ENCODE results near the gene LPAR1. TPM values are rescaled to one million over a fixed set of nuclear protein-coding genes. Genes with fewer than 3 reads are reported as not detected.

Gene LPAR1
- total and polyA plus RNA-seq, 2 of the 8 experiments (the other 6 are each of a cell fraction or from before 2014, with no cell fraction given), result 3.4 to 5.1 TPM

DNA sequence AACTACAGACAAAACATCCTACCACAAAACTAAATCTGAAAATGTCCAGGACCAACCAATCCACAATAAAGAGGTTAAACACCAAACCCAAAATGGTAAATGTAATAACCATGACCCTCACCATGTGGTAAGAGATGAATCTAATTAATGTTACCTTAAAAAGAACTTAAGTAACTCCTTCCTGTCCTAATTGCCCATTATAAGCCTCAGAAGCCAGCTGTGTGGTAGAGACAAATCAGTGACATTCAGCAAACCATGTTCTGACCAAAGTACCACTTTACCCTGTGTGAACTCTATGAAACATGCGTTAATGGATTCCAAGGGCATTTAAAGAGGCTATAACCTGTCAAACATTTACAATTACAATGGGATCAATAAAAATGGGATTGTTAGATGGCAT, 25.0 kb downstream of the LPAR1 start:
- Histone ChIP-seq H4K20me1 (replicated peaks in 1 of 2; ENCODE audit: control insufficient read depth in 1 of 2, insufficient read depth in 2 of 2, low read length in 2 of 2) (no peaks in the 10 kb centered on the region), H4K91ac (replicated peaks; ENCODE audit: insufficient read length, low read length) (no peak overlapping the region), H4K8ac (ENCODE audit: extremely low read depth, insufficient read depth, low read length) (no peak overlapping the region), H3K56ac (replicated peaks; ENCODE audit: insufficient read length, low read depth, low read length) (no peak overlapping the region), H3K18ac (ENCODE audit: extremely low read depth, low read length) (no peak overlapping the region), H2AK5ac (ENCODE audit: low read depth, low read length) (no peak overlapping the region), H3K4me3 (ENCODE audit: extremely low read depth in 1 of 4, insufficient read depth in 2 of 4, low read depth in 3 of 4, low read length in 4 of 4) (no peak overlapping the region), H3K23me2 (ENCODE audit: low read depth, low read length) (no peaks in the 10 kb centered on the region), H3K27ac (ENCODE audit: low read depth, low read length) (no peak overlapping the region), H3K9ac (replicated peaks in 1 of 4; ENCODE audit: extremely low read depth in 1 of 4, low read depth in 3 of 4, low read length in 3 of 4) (no peak overlapping the region), H4K5ac (ENCODE audit: insufficient read length, low read depth, low read length) (no peak overlapping the region), H3K27me3 (replicated peaks in 1 of 4; ENCODE audit: control insufficient read depth in 3 of 4, extremely low read depth in 1 of 4, insufficient read depth in 3 of 4, low read length in 3 of 4) (no peaks in the 10 kb centered on the region), H2AFZ (ENCODE audit: low read length) (no peak overlapping the region), H2BK12ac (ENCODE audit: low read depth, low read length) (no peak overlapping the region), H3K79me1 (ENCODE audit: low read depth, low read length) (no peaks in the 10 kb centered on the region), H3K79me2 (ENCODE audit: control insufficient read depth in 1 of 2, insufficient read depth in 2 of 2, low read length in 2 of 2) (no peaks in the 10 kb centered on the region), H3K23ac (ENCODE audit: insufficient read length) (no peak overlapping the region), H3K4me2 (ENCODE audit: insufficient read depth in 1 of 2, low read depth in 2 of 2, low read length in 2 of 2) (no peak overlapping the region), H2BK15ac (ENCODE audit: low read length) (no peak overlapping the region), H3K4me1 (replicated peaks in 1 of 4; ENCODE audit: control insufficient read depth in 3 of 4, insufficient read depth in 4 of 4, low read length in 3 of 4) (no peaks in the 10 kb centered on the region), H2BK5ac (ENCODE audit: low read depth, low read length) (no peak overlapping the region), H3K14ac (ENCODE audit: insufficient read length) (no peak overlapping the region), H3K36me3 (ENCODE audit: control insufficient read depth in 2 of 4, insufficient read depth in 4 of 4, low read length in 3 of 4) (no peaks in the 10 kb centered on the region), H3K4ac (replicated peaks; ENCODE audit: insufficient read length, low read depth, low read length) (no peak overlapping the region), H2BK120ac (replicated peaks; ENCODE audit: low read depth, low read length) (no peak overlapping the region), H2BK20ac (ENCODE audit: low read length) (no peak overlapping the region), H3K9me3 (ENCODE audit: insufficient read depth in 2 of 2, low read depth in 1 of 2, low read length in 1 of 2) (no peaks in the 10 kb centered on the region)
- WGBS, 2 experiments (ENCODE audit: extremely low coverage in 1 of 2, insufficient coverage in 1 of 2, insufficient read length in 1 of 2, insufficient replicate concordance in 2 of 2, low coverage in 1 of 2, low lambda C conversion rate in 2 of 2, missing lambda C conversion rate in 1 of 2), result 88% methylated on average over 1 of the region's 1 CpG; no CpG with 5 or more reads in 1 of the 2 experiments
- POLR2A ChIA-PET (ENCODE audit: partially characterized antibody), result no interaction called here
- DNase-seq (ENCODE audit: low read depth in 1 of 2, low spot score in 2 of 2) (no peak), FAIRE-seq (no peak)
- TF ChIP-seq HDAC2 (IDR thresholded peaks at IDR 0.05; ENCODE audit: borderline replicate concordance in 1 of 2, low read depth in 2 of 2, low read length in 2 of 2) (no peak), RFX5 (IDR thresholded peaks at IDR 0.05; ENCODE audit: borderline replicate concordance, low read depth, low read length) (no peak), RAD21 (IDR thresholded peaks at IDR 0.05 in 1 of 2, conservative IDR thresholded peaks at IDR 0.05 in 1 of 2; ENCODE audit: low read depth in 2 of 2, low read length in 2 of 2) (no peak), KDM1A (IDR thresholded peaks at IDR 0.05; ENCODE audit: borderline replicate concordance, low read length) (no peak), POLR2AphosphoS5 (IDR thresholded peaks at IDR 0.05; ENCODE audit: low read depth, low read length) (no peak), BRCA1 (IDR thresholded peaks at IDR 0.05; ENCODE audit: low read depth, low read length) (no peak), SP4 (IDR thresholded peaks at IDR 0.05; ENCODE audit: low read length) (no peak)
- TF ChIP-seq, protein P1, sequence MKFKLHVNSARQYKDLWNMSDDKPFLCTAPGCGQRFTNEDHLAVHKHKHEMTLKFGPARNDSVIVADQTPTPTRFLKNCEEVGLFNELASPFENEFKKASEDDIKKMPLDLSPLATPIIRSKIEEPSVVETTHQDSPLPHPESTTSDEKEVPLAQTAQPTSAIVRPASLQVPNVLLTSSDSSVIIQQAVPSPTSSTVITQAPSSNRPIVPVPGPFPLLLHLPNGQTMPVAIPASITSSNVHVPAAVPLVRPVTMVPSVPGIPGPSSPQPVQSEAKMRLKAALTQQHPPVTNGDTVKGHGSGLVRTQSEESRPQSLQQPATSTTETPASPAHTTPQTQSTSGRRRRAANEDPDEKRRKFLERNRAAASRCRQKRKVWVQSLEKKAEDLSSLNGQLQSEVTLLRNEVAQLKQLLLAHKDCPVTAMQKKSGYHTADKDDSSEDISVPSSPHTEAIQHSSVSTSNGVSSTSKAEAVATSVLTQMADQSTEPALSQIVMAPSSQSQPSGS (IDR thresholded peaks at IDR 0.05; ENCODE audit: low read length), result no peak
- CTCF ChIA-PET (ENCODE audit: partially characterized antibody), result interaction anchor here (0.6 kb wide), 1 partner anchor 27 kb away, joined by 4 read pairs; no protein-coding TSS in a partner anchor
